ENCODE data around the gene TRAPPC14. TPM values are rescaled to one million over a fixed set of nuclear protein-coding genes. Genes with fewer than 3 reads are reported as not detected.
A peak's percentile ranks its signal among the peaks of the same experiment; 100 is the strongest.

The TRAPPC14 gene
- total and polyA plus RNA-seq, 2 of the 13 experiments (the other 11 are each of a cell fraction or from before 2014, with no cell fraction given): 4.7 to 9.6 TPM

GRCh38 chr7:100127866-100128636 is 30.5 kb downstream of the TRAPPC14 start (continued):
- TF ChIP-seq ZNF576 (CRISPR knock-in tag; IDR thresholded peaks at IDR 0.05) (peak; percentile 59; the same call in 1 of the 2 replicates), THAP11 (CRISPR knock-in tag; IDR thresholded peaks at IDR 0.05) (no peak), DBP (CRISPR knock-in tag; IDR thresholded peaks at IDR 0.05; ENCODE audit: not compliant biosample characterization) (no peak), MXI1 (IDR thresholded peaks at IDR 0.05; ENCODE audit: borderline replicate concordance, low read depth, low read length) (no peak), ZNF639 (CRISPR knock-in tag; conservative IDR thresholded peaks at IDR 0.05) (no peak), ZNF780A (CRISPR knock-in tag; IDR thresholded peaks at IDR 0.05) (0 out of 2 replicates have a peak, but pooled peaks have one; percentile 7), ZNF841 (CRISPR knock-in tag; IDR thresholded peaks at IDR 0.05; ENCODE audit: borderline replicate concordance) (no peak), UBTF (CRISPR knock-in tag; IDR thresholded peaks at IDR 0.05) (no peak; the same call in 1 of the 2 replicates), FOXK1 (CRISPR knock-in tag; IDR thresholded peaks at IDR 0.05; ENCODE audit: borderline replicate concordance, low read depth) (no peak), ZNF710 (CRISPR knock-in tag; IDR thresholded peaks at IDR 0.05; ENCODE audit: borderline replicate concordance) (0 out of 2 replicates have a peak, but pooled peaks have one; percentile 5), ZNF235 (CRISPR knock-in tag; IDR thresholded peaks at IDR 0.05; ENCODE audit: borderline replicate concordance) (peak; percentile 35; the same call in 1 of the 2 replicates), ZNF691 (CRISPR knock-in tag; IDR thresholded peaks at IDR 0.05; ENCODE audit: borderline replicate concordance, low read depth) (no peak), ZNF839 (CRISPR knock-in tag; IDR thresholded peaks at IDR 0.05; ENCODE audit: borderline replicate concordance) (0 out of 2 replicates have a peak, but pooled peaks have one; percentile 27), ERF (CRISPR knock-in tag; IDR thresholded peaks at IDR 0.05) (no peak), REL (CRISPR knock-in tag; conservative IDR thresholded peaks at IDR 0.05) (0 out of 2 replicates have a peak, but pooled peaks have one; percentile 10), ZBTB20 (CRISPR knock-in tag; IDR thresholded peaks at IDR 0.05; ENCODE audit: borderline replicate concordance, low read depth) (no peak), ZNF263 (CRISPR knock-in tag; IDR thresholded peaks at IDR 0.05) (no peak)

Measured in HepG2 (cell line).